GM13976 (cell line): ENCODE results near the gene LINGO4.

ENCODE experiments used
- DNase-seq: peaks from one replicate; pipeline ENCODE4 v3.0.0; 2012; ENCODE audit warnings: low spot score
- in situ Hi-C: fragments of 300-500 bp; cut with MboI; formaldehyde crosslinking; loops from one replicate; pipeline ENCODE4 v1.12.0; 2022; ENCODE audit warnings: low sequenced_read_pairs, mixed read lengths, inconsistent platforms; ENCODE audit not compliant: unreplicated experiment
- TF ChIP-seq, protein P1 (sequence below): IDR thresholded peaks from 2 replicates; pipeline ENCODE4 v1.5.1; 2012; ENCODE audit warnings: borderline replicate concordance, mild to moderate bottlenecking; ENCODE audit not compliant: insufficient read depth; ENCODE audit errors: extremely low read depth, missing control alignments, control extremely low read depth

The LINGO4 gene

DNA sequence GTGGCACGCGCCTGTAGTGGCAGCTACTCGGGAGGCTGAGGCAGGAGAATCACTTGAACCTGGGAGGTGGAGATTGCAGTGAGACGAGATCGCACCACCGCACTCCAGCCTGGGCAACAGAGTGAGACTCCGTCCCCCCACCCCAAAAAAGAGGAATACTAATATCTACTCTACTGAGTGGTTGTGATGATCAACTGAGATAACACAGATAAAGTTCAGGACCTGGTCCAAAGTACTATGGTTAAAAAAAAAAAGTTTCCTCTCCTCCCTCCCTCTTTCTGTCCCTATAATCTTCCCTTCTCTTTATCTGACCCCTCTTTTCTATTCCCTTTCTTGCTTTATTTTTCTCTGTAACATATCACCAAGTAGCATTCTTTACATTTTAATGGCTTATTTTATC lies 30.4 kb upstream of the LINGO4 start:
- in situ Hi-C loops = no loop called here
- no peak for DNase-seq
- TF ChIP-seq, protein P1, sequence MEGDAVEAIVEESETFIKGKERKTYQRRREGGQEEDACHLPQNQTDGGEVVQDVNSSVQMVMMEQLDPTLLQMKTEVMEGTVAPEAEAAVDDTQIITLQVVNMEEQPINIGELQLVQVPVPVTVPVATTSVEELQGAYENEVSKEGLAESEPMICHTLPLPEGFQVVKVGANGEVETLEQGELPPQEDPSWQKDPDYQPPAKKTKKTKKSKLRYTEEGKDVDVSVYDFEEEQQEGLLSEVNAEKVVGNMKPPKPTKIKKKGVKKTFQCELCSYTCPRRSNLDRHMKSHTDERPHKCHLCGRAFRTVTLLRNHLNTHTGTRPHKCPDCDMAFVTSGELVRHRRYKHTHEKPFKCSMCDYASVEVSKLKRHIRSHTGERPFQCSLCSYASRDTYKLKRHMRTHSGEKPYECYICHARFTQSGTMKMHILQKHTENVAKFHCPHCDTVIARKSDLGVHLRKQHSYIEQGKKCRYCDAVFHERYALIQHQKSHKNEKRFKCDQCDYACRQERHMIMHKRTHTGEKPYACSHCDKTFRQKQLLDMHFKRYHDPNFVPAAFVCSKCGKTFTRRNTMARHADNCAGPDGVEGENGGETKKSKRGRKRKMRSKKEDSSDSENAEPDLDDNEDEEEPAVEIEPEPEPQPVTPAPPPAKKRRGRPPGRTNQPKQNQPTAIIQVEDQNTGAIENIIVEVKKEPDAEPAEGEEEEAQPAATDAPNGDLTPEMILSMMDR = no peak

DNA sequence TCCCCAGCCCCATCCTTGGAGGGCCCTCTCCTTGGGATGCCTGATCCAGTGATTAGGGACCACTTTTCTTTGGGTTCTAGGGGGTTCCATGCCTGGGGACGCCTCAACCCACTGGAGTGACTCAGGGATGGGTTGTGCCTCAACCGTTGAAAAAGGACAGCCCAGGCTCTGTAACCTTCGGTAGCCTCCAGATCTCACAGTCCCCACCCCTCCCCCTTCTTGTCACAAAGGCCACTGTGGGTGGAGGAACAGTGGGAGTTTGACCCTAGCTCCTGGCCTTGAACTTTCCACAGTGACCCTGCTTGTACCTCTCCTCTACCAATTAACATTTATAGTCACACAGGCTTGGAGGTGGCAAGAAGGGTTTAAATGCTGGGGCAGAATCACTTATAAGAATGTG lies 29.0 kb upstream of the LINGO4 start:
- TF ChIP-seq, protein P1 = no peak
- in situ Hi-C loops = no loop called here
- DNase-seq = no peak

DNA sequence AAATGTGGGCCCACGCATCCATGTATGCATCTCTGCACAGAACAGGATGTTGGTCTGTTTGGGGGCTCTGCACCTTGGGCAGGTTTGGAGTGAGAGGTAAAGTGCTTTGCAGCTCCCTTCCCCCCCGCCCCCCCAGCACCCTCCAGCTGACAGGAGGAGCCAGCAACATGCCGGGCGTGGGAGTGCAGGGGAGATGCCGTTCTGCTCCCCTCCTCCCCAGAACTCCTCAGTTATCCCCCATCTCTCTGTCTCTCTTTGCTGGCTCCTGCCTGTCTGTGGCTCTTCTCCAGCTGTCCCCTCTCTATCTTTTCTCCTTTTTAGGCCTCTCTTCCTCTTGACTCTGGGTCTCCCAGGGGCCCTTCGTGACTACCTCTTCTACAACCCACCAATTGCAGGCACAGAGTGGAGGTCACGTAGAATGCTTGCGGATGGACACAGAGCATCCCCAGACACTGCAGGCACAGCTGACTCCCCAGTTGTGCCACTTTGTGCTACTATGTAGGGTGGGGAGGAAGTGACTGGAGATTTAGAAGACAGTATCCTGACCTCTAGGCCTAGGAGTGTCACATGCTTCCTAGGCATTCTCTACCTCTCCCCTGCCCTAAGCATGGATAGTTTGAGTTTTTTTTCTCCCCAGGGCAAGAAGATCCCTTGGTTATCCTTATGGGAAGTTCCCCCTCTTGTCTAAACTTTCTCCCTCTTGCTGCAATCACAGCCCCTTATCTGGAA lies 28.1 kb upstream of the LINGO4 start:
- no peak for DNase-seq
- TF ChIP-seq, protein P1 = no peak
- in situ Hi-C loops = no loop called here

DNA sequence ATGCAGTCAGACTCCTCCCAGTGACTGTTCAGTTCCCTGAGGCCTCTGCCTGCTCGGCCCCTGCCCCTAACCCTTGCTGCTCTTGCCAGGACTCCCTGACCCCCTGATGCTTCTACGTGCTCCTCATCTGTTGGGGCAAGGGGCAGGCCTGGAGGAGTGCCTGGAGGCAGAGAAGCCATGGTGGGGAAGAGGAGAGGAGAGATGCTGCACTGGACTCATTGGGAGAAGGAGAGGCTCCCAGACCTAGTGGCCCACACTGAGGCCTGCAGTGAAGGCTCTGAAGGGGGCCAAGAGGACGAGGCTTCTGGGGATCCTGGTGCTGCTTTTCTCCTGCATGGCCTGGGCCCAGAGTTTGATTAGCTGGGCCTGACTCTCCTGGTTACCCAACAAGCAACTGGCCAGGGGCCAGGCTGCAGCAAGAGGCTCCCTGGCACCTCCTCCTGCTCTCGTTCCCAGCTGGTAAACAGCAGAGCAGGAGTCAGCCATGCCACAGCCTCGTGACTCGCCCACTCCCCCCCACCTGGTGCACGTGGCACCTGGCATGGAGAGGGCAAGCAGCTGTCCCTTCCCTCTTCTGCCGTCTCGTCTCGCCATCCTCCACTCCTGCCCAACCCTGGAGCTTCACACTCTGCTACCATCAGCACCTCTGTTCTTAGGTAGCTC lies 27.2 kb upstream of the LINGO4 start:
- DNase-seq = no peak
- in situ Hi-C loops = no loop called here
- TF ChIP-seq, protein P1 = no peak

DNA sequence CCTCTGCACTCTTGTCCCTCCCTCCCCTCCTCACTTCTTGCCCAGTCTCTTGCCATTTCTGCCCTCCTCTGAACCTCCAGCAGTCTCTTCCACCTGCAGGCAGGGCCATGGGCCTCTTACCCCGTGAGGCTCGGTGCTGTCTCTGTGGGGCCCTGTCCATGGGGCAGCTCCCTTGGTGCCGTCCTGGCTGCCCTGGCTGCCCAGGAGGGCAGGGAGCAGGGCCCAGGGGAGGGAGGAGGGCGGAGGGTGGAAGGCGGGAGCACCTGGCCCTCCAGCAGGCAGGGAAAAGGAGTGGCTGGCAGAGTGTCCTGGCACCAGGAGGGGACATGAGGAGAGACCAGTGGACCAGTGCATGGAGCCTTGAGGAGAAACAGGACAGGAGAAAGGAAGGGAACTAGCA lies 26.4 kb upstream of the LINGO4 start, which contains the start of gene RORC:
Gene RORC (minus strand): TSS at position 198 of the 400 bp plus-strand sequence. CDS start 38 bp downstream, at position 160.
- TF ChIP-seq, protein P1 = no peak
- no peak for DNase-seq
- in situ Hi-C loops = no loop called here

DNA sequence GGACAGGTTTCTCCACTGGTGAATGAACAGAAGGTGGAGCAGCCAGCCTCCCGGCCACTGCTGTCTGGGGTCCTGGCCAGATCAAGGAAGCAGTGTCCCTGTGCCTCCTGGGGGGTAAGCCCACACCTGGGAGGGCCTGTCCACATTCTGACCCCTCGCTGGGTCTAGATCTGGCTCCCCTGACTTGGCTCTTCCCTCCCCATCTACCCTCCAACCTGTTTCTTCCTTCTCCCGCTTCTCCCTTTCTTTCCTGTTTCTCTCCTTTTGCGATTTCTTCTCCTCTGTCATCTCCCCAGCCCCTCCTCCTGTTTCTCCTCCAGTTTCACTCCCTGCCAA lies 26.0 kb upstream of the LINGO4 start:
- TF ChIP-seq, protein P1 = no peak
- in situ Hi-C loops = no loop called here

More for the DNA sequence above, 26.0 kb upstream of the LINGO4 start:
- DNase-seq = no peak
